ENCODE results near the gene ZNF581. TPM values are rescaled to one million over a fixed set of nuclear protein-coding genes. Genes with fewer than 3 reads are reported as not detected.

ZNF581 gene
- total and polyA plus RNA-seq, 11 donors, result 4.7 to 12.7 (median 7.2) TPM

DNA sequence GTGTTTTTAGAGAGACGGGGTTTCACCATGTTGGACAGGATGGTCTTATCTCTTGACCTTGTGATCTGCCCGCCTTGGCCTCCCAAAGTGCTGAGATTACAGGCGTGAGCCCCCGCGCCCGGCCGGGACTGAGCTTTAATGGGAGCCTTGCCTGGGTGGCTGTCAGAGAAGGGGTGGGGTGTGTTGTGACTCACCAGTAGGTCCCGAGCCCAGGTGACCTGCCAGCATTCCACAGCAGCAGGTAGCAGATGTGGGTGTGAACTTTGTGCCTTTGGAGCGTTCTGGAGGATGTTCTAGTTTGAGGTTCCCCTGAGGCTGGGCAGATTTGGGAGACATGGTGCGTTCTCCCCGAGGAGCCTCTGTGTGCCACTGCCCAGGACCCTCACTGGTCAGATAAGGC is 24.5 kb downstream of the ZNF581 start:
- Histone ChIP-seq H3K27ac (no peak overlapping the region), H3K4me3 (no peak overlapping the region), H3K36me3 (peaks cover 0 to 95% (median 87%) of the 10 kb centered on the region in 9 donors), H3K9me3 (no peaks in the 10 kb centered on the region), H3K27me3 (no peaks in the 10 kb centered on the region), H3K4me1 (peaks cover 0 to 34% (median 0%) of the 10 kb centered on the region in 12 donors)
- ATAC-seq (no peak), DNase-seq (no peak)
- WGBS, 4 donors, result 56 to 60% (median 59%) methylated on average over 10 to 11 of the region's 11 CpGs
- intact Hi-C loops (cut with DNase I), result no loop called here
- no peak for TF ChIP-seq POLR2A (IDR thresholded peaks at IDR 0.05)
- no peak for TF ChIP-seq CTCF (IDR thresholded peaks at IDR 0.05)

DNA sequence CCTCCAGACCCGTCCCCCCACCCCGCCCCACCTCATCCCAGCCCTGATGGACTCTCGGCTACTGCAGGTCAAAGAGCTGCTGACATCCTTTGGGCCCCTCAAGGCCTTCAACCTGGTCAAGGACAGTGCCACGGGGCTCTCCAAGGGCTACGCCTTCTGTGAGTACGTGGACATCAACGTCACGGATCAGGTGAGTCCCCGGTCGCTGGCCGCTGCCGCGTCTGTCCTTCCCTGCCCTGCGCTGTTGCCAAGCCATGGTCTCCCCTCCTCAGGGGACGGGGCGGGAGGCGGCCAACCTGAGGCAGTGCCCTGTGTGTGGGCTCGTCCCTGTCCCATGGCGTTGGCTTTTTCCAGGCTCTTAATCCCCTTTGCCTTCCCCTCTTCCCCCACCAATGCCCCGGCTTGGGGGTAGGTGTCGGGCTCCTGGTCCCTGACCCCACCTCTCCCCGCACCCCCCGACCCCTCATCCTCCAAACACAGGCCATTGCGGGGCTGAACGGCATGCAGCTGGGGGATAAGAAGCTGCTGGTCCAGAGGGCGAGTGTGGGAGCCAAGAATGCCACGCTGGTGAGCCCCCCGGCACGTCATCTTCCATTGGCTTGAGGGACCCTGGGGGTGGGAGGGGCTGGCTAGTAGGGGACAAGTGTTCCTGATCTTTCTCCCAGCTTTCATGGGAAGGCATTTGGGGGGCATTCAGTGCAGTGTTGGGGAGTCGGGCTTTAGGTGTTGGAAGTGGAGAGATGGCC is 25.3 kb downstream of the ZNF581 start:
- TF ChIP-seq POLR2A (IDR thresholded peaks at IDR 0.05), result no peak
- no peak for TF ChIP-seq CTCF (IDR thresholded peaks at IDR 0.05)
- ATAC-seq (no peak), DNase-seq (no peak)
- no peak overlapping the region for H3K27ac ChIP-seq
- no peaks in the 10 kb centered on the region for H3K27me3 ChIP-seq
- intact Hi-C loops (cut with DNase I), result no loop called here
- no peak overlapping the region for H3K4me3 ChIP-seq
- no peaks in the 10 kb centered on the region for H3K9me3 ChIP-seq
- peaks cover 0 to 94% (median 85%) of the 10 kb centered on the region in 9 donors for H3K36me3 ChIP-seq
- WGBS, 4 donors, result 86 to 90% (median 87%) methylated on average over 28 to 30 of the region's 30 CpGs
- H3K4me1 ChIP-seq, result peaks cover 0 to 37% (median 2%) of the 10 kb centered on the region in 12 donors

DNA sequence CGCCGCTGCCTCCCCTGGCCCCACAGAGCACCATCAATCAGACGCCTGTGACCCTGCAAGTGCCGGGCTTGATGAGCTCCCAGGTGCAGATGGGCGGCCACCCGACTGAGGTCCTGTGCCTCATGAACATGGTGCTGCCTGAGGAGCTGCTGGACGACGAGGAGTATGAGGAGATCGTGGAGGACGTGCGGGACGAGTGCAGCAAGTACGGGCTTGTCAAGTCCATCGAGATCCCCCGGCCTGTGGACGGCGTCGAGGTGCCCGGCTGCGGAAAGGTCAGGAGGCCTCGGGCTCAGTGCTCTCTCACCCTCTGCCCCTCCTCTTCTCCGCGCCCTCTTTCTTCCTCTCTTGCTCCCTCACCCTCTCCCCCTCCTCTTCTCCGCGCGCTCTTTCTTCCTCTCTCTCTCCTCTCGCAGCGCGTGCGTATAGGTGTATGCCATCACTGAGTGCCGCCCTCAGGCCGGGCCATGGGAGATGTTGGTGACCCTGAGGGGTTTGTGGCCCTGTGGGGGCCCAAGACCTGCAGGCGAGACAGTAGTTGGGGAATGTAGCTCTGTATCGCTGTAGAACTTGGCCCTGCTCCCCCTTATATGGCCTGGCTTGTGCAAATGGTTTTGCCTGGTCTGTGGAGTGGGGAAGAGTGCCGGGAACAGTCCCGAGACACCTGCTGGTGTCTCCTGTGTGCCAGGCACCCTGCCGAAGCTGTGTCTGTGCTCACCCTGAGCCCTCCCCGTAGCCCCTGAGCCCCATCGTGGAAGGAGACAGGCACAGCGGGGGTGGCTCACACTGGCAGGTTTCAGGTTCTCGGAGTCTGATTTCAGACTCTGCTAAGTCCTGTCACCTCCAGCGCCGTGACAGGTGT is 26.2 kb downstream of the ZNF581 start:
- DNase-seq (no peak), ATAC-seq (no peak)
- H3K9me3 ChIP-seq, result no peaks in the 10 kb centered on the region
- H3K4me1 ChIP-seq, result peaks cover 0 to 46% (median 7%) of the 10 kb centered on the region in 12 donors
- intact Hi-C loops (cut with DNase I), result no loop called here
- TF ChIP-seq CTCF (IDR thresholded peaks at IDR 0.05), result no peak
- TF ChIP-seq POLR2A (IDR thresholded peaks at IDR 0.05), result no peak
- no peaks in the 10 kb centered on the region for H3K27me3 ChIP-seq
- 83 to 86% (median 85%) methylated on average over 39 to 43 of the region's 43 CpGs for WGBS, 4 donors
- peaks cover 0 to 90% (median 77%) of the 10 kb centered on the region in 9 donors for H3K36me3 ChIP-seq
- H3K4me3 ChIP-seq, result no peak overlapping the region
- H3K27ac ChIP-seq, result no peak overlapping the region

Data from heart left ventricle (tissue), 16 donors.